Measurements from ENCODE around the gene ALDH3B1.

The ALDH3B1 gene

DNA sequence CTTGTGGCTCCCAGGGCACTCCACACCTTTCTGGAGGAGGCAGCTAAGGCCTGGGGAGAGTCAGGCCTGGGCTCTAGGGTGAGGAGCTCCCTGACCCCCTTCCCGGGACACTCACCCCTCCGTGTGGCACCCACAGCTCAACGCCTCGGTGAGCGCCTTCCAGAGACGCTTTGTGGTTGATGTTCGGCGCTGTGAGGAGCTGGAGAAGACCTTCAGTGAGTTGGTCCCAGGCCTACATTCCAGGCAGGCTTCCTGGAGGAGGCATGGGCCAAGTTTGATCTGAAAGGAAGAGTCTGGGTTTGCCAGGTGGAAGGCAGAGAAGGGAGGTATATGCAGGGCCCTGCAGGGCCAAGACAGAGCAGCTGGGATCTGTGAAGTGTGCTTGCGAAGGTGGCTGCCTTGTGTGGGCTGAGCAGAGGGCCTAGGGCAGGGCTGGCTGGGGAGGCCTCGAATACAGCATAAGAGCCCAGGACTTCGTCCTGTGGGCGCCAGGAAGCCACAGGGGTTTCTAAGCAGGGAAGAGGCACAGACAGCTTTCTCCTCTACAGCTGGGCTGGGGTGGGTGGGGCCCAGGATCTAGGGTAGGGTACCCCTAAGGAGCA, 31.6 kb downstream of the ALDH3B1 start:
- H3K27ac ChIP-seq = peak overlapping the region; percentile 73; the same call in 1 of the 2 replicates
- TF ChIP-seq, protein P1, sequence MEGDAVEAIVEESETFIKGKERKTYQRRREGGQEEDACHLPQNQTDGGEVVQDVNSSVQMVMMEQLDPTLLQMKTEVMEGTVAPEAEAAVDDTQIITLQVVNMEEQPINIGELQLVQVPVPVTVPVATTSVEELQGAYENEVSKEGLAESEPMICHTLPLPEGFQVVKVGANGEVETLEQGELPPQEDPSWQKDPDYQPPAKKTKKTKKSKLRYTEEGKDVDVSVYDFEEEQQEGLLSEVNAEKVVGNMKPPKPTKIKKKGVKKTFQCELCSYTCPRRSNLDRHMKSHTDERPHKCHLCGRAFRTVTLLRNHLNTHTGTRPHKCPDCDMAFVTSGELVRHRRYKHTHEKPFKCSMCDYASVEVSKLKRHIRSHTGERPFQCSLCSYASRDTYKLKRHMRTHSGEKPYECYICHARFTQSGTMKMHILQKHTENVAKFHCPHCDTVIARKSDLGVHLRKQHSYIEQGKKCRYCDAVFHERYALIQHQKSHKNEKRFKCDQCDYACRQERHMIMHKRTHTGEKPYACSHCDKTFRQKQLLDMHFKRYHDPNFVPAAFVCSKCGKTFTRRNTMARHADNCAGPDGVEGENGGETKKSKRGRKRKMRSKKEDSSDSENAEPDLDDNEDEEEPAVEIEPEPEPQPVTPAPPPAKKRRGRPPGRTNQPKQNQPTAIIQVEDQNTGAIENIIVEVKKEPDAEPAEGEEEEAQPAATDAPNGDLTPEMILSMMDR (conservative IDR thresholded peaks at IDR 0.05) = no peak

DNA sequence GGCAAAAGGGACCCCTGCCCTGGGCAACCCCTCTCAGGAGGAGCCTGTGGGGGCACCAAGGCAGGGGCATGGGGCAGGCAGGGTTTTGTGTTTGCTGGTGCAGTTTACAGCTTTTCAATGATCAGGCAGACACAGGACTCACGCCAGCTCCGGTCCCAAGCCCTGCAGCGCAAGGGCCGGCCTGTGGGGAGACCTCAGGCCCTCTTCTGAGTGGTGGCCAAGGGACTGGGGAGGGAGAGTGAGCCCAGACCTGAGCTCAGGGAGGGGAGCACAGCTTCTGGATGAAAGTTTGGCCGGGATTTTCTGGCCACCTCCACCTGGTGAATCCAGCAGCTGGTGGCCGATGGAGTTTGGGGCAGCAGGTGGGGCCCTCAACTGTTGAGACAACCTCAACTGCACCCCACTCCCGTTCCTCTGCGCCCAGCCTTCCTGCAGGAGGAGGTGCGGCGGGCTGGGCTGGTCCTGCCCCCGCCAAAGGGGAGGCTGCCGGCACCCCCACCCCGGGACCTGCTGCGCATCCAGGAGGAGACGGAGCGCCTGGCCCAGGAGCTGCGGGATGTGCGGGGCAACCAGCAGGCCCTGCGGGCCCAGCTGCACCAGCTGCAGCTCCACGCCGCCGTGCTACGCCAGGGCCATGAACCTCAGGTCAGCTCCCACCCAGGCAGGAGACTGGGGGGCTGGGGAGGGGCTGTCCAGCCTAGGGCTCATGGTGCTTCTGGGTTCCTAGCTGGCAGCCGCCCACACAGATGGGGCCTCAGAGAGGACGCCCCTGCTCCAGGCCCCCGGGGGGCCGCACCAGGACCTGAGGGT, 32.3 kb downstream of the ALDH3B1 start:
- peak overlapping the region; percentile 73; the same call in 1 of the 2 replicates for H3K27ac ChIP-seq
- TF ChIP-seq, protein P1 (conservative IDR thresholded peaks at IDR 0.05) = no peak

DNA sequence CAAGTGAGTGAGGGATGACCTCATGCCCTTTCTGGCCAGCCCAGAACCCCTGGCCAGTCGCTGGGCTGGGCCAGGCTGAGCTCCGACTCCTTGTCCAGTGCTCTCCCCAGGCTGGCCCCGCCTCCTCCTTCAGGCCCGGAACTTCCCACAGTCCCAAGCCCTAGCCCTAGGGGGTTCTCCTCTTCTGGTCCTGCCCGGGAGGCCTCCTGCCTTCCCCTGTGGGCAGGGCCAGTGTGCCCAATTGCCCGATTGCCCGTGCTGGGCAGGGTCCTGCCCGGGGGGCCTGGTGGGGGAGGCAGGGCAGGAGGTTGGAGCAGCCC, 32.9 kb downstream of the ALDH3B1 start:
- TF ChIP-seq, protein P1 (conservative IDR thresholded peaks at IDR 0.05) = no peak
- peak overlapping the region; percentile 3; the same call in 1 of the 2 replicates for H3K27ac ChIP-seq

DNA sequence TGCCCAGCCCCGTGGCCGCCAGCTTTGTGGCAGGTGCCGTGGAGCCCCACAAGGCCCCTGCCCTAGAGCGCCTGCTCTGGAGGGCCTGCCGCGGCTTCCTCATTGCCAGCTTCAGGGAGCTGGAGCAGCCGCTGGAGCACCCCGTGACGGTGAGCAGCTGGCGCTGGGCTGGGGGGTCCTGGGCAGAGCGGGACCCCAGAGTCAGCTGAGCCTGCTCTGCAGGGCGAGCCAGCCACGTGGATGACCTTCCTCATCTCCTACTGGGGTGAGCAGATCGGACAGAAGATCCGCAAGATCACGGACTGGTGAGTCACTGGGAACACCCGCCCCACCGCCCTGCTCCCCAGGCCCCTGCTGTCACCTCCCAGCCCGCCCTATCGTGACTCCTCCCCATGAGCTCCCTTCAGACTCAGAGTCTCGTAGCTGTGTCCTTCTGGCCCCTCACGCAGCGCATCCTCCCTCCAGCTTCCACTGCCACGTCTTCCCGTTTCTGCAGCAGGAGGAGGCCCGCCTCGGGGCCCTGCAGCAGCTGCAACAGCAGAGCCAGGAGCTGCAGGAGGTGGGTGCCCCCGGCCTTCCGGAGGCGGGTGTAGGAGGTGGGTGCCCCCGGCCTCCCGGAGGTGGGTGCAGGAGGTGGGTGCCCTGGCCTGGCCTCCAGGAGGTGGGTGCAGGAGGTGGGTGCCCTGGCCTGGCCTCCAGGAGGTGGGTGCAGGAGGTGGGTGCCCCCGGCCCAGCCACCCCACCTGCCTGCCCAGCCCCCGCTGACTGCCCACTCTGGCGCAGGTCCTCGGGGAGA, 33.4 kb downstream of the ALDH3B1 start:
- TF ChIP-seq, protein P1 (conservative IDR thresholded peaks at IDR 0.05) = no peak
- peak overlapping the region; percentile 3; the same call in 1 of the 2 replicates for H3K27ac ChIP-seq

DNA sequence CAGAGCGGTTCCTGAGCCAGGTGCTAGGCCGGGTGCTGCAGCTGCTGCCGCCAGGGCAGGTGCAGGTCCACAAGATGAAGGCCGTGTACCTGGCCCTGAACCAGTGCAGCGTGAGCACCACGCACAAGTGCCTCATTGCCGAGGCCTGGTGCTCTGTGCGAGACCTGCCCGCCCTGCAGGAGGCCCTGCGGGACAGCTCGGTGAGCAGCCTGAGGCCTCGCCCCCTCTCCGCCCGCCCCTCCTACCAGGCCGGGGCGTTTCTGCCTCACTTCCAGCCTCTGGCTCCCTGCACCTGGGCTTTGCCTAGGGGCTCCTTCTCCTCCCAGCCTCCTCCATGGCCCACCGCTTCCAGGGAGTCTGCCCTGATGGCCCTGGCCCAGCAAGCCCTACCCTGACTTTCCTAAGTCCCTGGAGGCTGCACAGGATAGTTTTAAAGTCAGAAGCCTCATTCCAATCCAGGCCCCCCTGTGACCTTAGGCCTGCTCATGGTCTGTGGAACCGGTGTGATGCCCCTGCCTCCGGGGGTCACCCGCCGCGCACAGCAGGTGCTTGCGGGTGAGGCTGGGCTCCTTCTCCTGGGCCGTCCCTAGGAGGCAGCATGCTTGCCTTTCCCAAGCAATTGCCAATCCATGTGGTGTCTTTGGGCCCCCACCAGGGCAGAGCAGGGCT, 34.2 kb downstream of the ALDH3B1 start:
- peak overlapping the region; percentile 3; the same call in 1 of the 2 replicates for H3K27ac ChIP-seq
- TF ChIP-seq, protein P1 (conservative IDR thresholded peaks at IDR 0.05) = no peak

DNA sequence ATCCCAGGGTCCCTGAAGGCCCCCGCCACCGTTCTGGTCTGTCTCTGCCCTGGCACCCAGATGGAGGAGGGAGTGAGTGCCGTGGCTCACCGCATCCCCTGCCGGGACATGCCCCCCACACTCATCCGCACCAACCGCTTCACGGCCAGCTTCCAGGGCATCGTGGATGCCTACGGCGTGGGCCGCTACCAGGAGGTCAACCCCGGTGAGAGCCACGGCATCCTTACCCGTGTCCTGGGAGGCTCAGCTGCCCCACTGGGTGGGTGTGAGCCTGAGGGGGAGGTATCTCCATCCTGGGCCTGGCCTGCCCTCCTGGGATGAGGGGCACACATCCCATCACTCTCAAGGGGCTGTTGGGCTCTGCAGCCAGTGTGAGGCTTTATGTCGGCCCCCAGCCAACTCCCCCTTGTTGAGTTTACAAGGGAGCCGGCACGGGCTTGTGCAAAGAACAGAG, 34.8 kb downstream of the ALDH3B1 start:
- no peak overlapping the region for H3K27ac ChIP-seq
- TF ChIP-seq, protein P1 (conservative IDR thresholded peaks at IDR 0.05) = no peak
